ENCODE measurements around the gene PHF21A.

Gene PHF21A

GRCh38 chr11:46108751-46109150 lies 12.5 kb downstream of the PHF21A start:
- Histone ChIP-seq H3K9me3 (ENCODE audit: control insufficient read depth, insufficient read depth, low read length) (no peaks in the 10 kb centered on the region), H3K27ac (ENCODE audit: low read length) (no peak overlapping the region), H3K27me3 (ENCODE audit: control insufficient read depth, insufficient read depth, low read length) (no peaks in the 10 kb centered on the region), H3K4me1 (ENCODE audit: control insufficient read depth, insufficient read depth, low read length) (no peaks in the 10 kb centered on the region; the same call in 1 of the 2 replicates), H3K4me3 (ENCODE audit: low read length) (no peak overlapping the region), H3K36me3 (ENCODE audit: control insufficient read depth, insufficient read depth, low read length) (no peaks in the 10 kb centered on the region)
- no CpG with 5 or more reads among the region's 2 CpGs for WGBS (ENCODE audit: insufficient coverage, insufficient read length)
- DNase-seq (ENCODE audit: low read depth, low spot score): no peak

- H3K27me3 ChIP-seq (ENCODE audit: control insufficient read depth, insufficient read depth, low read length): no peaks in the 10 kb centered on the region
- no peak overlapping the region for H3K4me3 ChIP-seq (ENCODE audit: low read length)
- no CpG with 5 or more reads among the region's 2 CpGs for WGBS (ENCODE audit: insufficient coverage, insufficient read length)
- H3K9me3 ChIP-seq (ENCODE audit: control insufficient read depth, insufficient read depth, low read length): no peaks in the 10 kb centered on the region
- H3K27ac ChIP-seq (ENCODE audit: low read length): no peak overlapping the region
- DNase-seq (ENCODE audit: low read depth, low spot score): no peak
- H3K4me1 ChIP-seq (ENCODE audit: control insufficient read depth, insufficient read depth, low read length): no peaks in the 10 kb centered on the region; the same call in 1 of the 2 replicates
- H3K36me3 ChIP-seq (ENCODE audit: control insufficient read depth, insufficient read depth, low read length): no peaks in the 10 kb centered on the region
These were observed 13.5 kb downstream of the PHF21A start for GRCh38 chr11:46107780-46108179.

GRCh38 chr11:46107408-46107718 lies 13.9 kb downstream of the PHF21A start:
- no CpG with 5 or more reads among the region's 4 CpGs for WGBS (ENCODE audit: insufficient coverage, insufficient read length)
- no peak for DNase-seq (ENCODE audit: low read depth, low spot score)
- H3K9me3 ChIP-seq (ENCODE audit: control insufficient read depth, insufficient read depth, low read length): no peaks in the 10 kb centered on the region
- no peaks in the 10 kb centered on the region; the same call in 1 of the 2 replicates for H3K4me1 ChIP-seq (ENCODE audit: control insufficient read depth, insufficient read depth, low read length)
- H3K27ac ChIP-seq (ENCODE audit: low read length): no peak overlapping the region
- no peaks in the 10 kb centered on the region for H3K36me3 ChIP-seq (ENCODE audit: control insufficient read depth, insufficient read depth, low read length)
- no peaks in the 10 kb centered on the region for H3K27me3 ChIP-seq (ENCODE audit: control insufficient read depth, insufficient read depth, low read length)
- H3K4me3 ChIP-seq (ENCODE audit: low read length): no peak overlapping the region

GRCh38 chr11:46106530-46107407 lies 14.5 kb downstream of the PHF21A start:
- H3K27ac ChIP-seq (ENCODE audit: low read length): no peak overlapping the region
- no peak overlapping the region for H3K4me3 ChIP-seq (ENCODE audit: low read length)
- H3K36me3 ChIP-seq (ENCODE audit: control insufficient read depth, insufficient read depth, low read length): no peaks in the 10 kb centered on the region
- no peaks in the 10 kb centered on the region for H3K27me3 ChIP-seq (ENCODE audit: control insufficient read depth, insufficient read depth, low read length)
- no peak for DNase-seq (ENCODE audit: low read depth, low spot score)
- H3K4me1 ChIP-seq (ENCODE audit: control insufficient read depth, insufficient read depth, low read length): no peaks in the 10 kb centered on the region; the same call in 1 of the 2 replicates
- H3K9me3 ChIP-seq (ENCODE audit: control insufficient read depth, insufficient read depth, low read length): no peaks in the 10 kb centered on the region
- WGBS (ENCODE audit: insufficient coverage, insufficient read length): no CpG with 5 or more reads among the region's 5 CpGs

GRCh38 chr11:46105926-46106325 lies 15.3 kb downstream of the PHF21A start:
- no CpG with 5 or more reads among the region's 2 CpGs for WGBS (ENCODE audit: insufficient coverage, insufficient read length)
- no peak for DNase-seq (ENCODE audit: low read depth, low spot score)

GRCh38 chr11:46105134-46105628 lies 16.1 kb downstream of the PHF21A start:
- DNase-seq (ENCODE audit: low read depth, low spot score): no peak
- no peak overlapping the region for H3K27ac ChIP-seq (ENCODE audit: low read length)
- H3K36me3 ChIP-seq (ENCODE audit: control insufficient read depth, insufficient read depth, low read length): no peaks in the 10 kb centered on the region
- H3K27me3 ChIP-seq (ENCODE audit: control insufficient read depth, insufficient read depth, low read length): no peaks in the 10 kb centered on the region
- H3K4me3 ChIP-seq (ENCODE audit: low read length): no peak overlapping the region
- H3K9me3 ChIP-seq (ENCODE audit: control insufficient read depth, insufficient read depth, low read length): no peaks in the 10 kb centered on the region
- WGBS (ENCODE audit: insufficient coverage, insufficient read length): 100% methylated on average over 2 of the region's 6 CpGs
- H3K4me1 ChIP-seq (ENCODE audit: control insufficient read depth, insufficient read depth, low read length): no peaks in the 10 kb centered on the region; the same call in 1 of the 2 replicates

More at GRCh38 chr11:46105926-46106325, 15.3 kb downstream of the PHF21A start:
- no peaks in the 10 kb centered on the region for H3K9me3 ChIP-seq (ENCODE audit: control insufficient read depth, insufficient read depth, low read length)
- no peaks in the 10 kb centered on the region; the same call in 1 of the 2 replicates for H3K4me1 ChIP-seq (ENCODE audit: control insufficient read depth, insufficient read depth, low read length)
- no peak overlapping the region for H3K27ac ChIP-seq (ENCODE audit: low read length)
- H3K27me3 ChIP-seq (ENCODE audit: control insufficient read depth, insufficient read depth, low read length): no peaks in the 10 kb centered on the region
- H3K36me3 ChIP-seq (ENCODE audit: control insufficient read depth, insufficient read depth, low read length): no peaks in the 10 kb centered on the region
- no peak overlapping the region for H3K4me3 ChIP-seq (ENCODE audit: low read length)

- Histone ChIP-seq H3K36me3 (ENCODE audit: control insufficient read depth, insufficient read depth, low read length) (no peaks in the 10 kb centered on the region), H3K4me1 (ENCODE audit: control insufficient read depth, insufficient read depth, low read length) (no peaks in the 10 kb centered on the region; the same call in 1 of the 2 replicates), H3K27ac (ENCODE audit: low read length) (no peak overlapping the region), H3K27me3 (ENCODE audit: control insufficient read depth, insufficient read depth, low read length) (no peaks in the 10 kb centered on the region), H3K9me3 (ENCODE audit: control insufficient read depth, insufficient read depth, low read length) (no peaks in the 10 kb centered on the region), H3K4me3 (ENCODE audit: low read length) (no peak overlapping the region)
- 100% methylated on average over 1 of the region's 6 CpGs for WGBS (ENCODE audit: insufficient coverage, insufficient read length)
- DNase-seq (ENCODE audit: low read depth, low spot score): no peak
These were observed 18.4 kb downstream of the PHF21A start for GRCh38 chr11:46102843-46103242.

- no peak overlapping the region for H3K27ac ChIP-seq (ENCODE audit: low read length)
- H3K4me3 ChIP-seq (ENCODE audit: low read length): no peak overlapping the region
- H3K27me3 ChIP-seq (ENCODE audit: control insufficient read depth, insufficient read depth, low read length): no peaks in the 10 kb centered on the region
- no CpG with 5 or more reads among the region's 3 CpGs for WGBS (ENCODE audit: insufficient coverage, insufficient read length)
- H3K36me3 ChIP-seq (ENCODE audit: control insufficient read depth, insufficient read depth, low read length): no peaks in the 10 kb centered on the region
- no peaks in the 10 kb centered on the region for H3K4me1 ChIP-seq (ENCODE audit: control insufficient read depth, insufficient read depth, low read length)
- no peak for DNase-seq (ENCODE audit: low read depth, low spot score)
- H3K9me3 ChIP-seq (ENCODE audit: control insufficient read depth, insufficient read depth, low read length): no peaks in the 10 kb centered on the region
These were observed 20.6 kb downstream of the PHF21A start for GRCh38 chr11:46100670-46101069.

GRCh38 chr11:46099963-46100316 lies 21.3 kb downstream of the PHF21A start:
- no peak for DNase-seq (ENCODE audit: low read depth, low spot score)
- no CpG with 5 or more reads among the region's 1 CpG for WGBS (ENCODE audit: insufficient coverage, insufficient read length)
- Histone ChIP-seq H3K27ac (ENCODE audit: low read length) (no peak overlapping the region), H3K9me3 (ENCODE audit: control insufficient read depth, insufficient read depth, low read length) (no peaks in the 10 kb centered on the region), H3K36me3 (ENCODE audit: control insufficient read depth, insufficient read depth, low read length) (no peaks in the 10 kb centered on the region), H3K4me1 (ENCODE audit: control insufficient read depth, insufficient read depth, low read length) (no peaks in the 10 kb centered on the region), H3K27me3 (ENCODE audit: control insufficient read depth, insufficient read depth, low read length) (no peaks in the 10 kb centered on the region), H3K4me3 (ENCODE audit: low read length) (no peak overlapping the region)

- no CpG with 5 or more reads among the region's 1 CpG for WGBS (ENCODE audit: insufficient coverage, insufficient read length)
- H3K27ac ChIP-seq (ENCODE audit: low read length): no peak overlapping the region
- H3K9me3 ChIP-seq (ENCODE audit: control insufficient read depth, insufficient read depth, low read length): no peaks in the 10 kb centered on the region
- no peak overlapping the region for H3K4me3 ChIP-seq (ENCODE audit: low read length)
- no peak for DNase-seq (ENCODE audit: low read depth, low spot score)
- H3K36me3 ChIP-seq (ENCODE audit: control insufficient read depth, insufficient read depth, low read length): no peaks in the 10 kb centered on the region
- no peaks in the 10 kb centered on the region for H3K4me1 ChIP-seq (ENCODE audit: control insufficient read depth, insufficient read depth, low read length)
- H3K27me3 ChIP-seq (ENCODE audit: control insufficient read depth, insufficient read depth, low read length): no peaks in the 10 kb centered on the region
These were observed 30.9 kb downstream of the PHF21A start for GRCh38 chr11:46090375-46090774.

- Histone ChIP-seq H3K4me1 (ENCODE audit: control insufficient read depth, insufficient read depth, low read length) (no peaks in the 10 kb centered on the region), H3K36me3 (ENCODE audit: control insufficient read depth, insufficient read depth, low read length) (no peaks in the 10 kb centered on the region), H3K4me3 (ENCODE audit: low read length) (no peak overlapping the region), H3K27ac (ENCODE audit: low read length) (no peak overlapping the region), H3K9me3 (ENCODE audit: control insufficient read depth, insufficient read depth, low read length) (no peaks in the 10 kb centered on the region), H3K27me3 (ENCODE audit: control insufficient read depth, insufficient read depth, low read length) (no peaks in the 10 kb centered on the region)
- no peak for DNase-seq (ENCODE audit: low read depth, low spot score)
- no CpG with 5 or more reads among the region's 3 CpGs for WGBS (ENCODE audit: insufficient coverage, insufficient read length)
These were observed 41.6 kb downstream of the PHF21A start for GRCh38 chr11:46079662-46080061.
